ENCODE measurements around the gene ZBTB4. TPM values are rescaled to one million over a fixed set of nuclear protein-coding genes. Genes with fewer than 3 reads are reported as not detected.

The ZBTB4 gene
- total RNA-seq, 1 donor from 2014 or later, result 31.2 TPM

- TF ChIP-seq EZH2 (IDR thresholded peaks at IDR 0.05; ENCODE audit: insufficient read depth, low read length), result no peak
- no peak for TF ChIP-seq CTCF (IDR thresholded peaks at IDR 0.05; ENCODE audit: insufficient read depth, low read depth, low read length)
- no peaks in the 10 kb centered on the region for H3K9me3 Mint-ChIP-seq (ENCODE audit: unreplicated experiment)
- H3K4me1 Mint-ChIP-seq (ENCODE audit: low read depth, unreplicated experiment), result peaks cover 1% of the 10 kb centered on the region
- H4K20me1 ChIP-seq (ENCODE audit: insufficient read depth, low read length), result peaks cover 45% of the 10 kb centered on the region
- H3K4me3 ChIP-seq (ENCODE audit: insufficient read depth, low read depth, low read length), result no peak overlapping the region
- no peak overlapping the region for H2AFZ ChIP-seq (ENCODE audit: low read depth, low read length)
- peaks cover 26% of the 10 kb centered on the region for H3K36me3 Mint-ChIP-seq (ENCODE audit: low read depth, unreplicated experiment)
- no peaks in the 10 kb centered on the region for H3K4me1 ChIP-seq (ENCODE audit: insufficient read depth, low read length)
- peaks cover 8% of the 10 kb centered on the region for H3K79me2 ChIP-seq (ENCODE audit: insufficient read depth, low read length)
- no peak overlapping the region for H3K27ac Mint-ChIP-seq (ENCODE audit: unreplicated experiment)
- DNase-seq (ENCODE audit: low read depth) (no peak), FAIRE-seq (no peak)
- no peak overlapping the region for H3K9ac ChIP-seq (ENCODE audit: low read length)
- no peaks in the 10 kb centered on the region for H3K27me3 Mint-ChIP-seq (ENCODE audit: low read depth, unreplicated experiment)
- no peaks in the 10 kb centered on the region for H3K9me3 ChIP-seq (ENCODE audit: insufficient read depth, low read depth, low read length)
- peaks cover 48% of the 10 kb centered on the region for H3K36me3 ChIP-seq (ENCODE audit: insufficient read depth, low read length)
- H3K4me2 ChIP-seq (ENCODE audit: low read length), result no peak overlapping the region
- no peaks in the 10 kb centered on the region for H3K27me3 ChIP-seq (ENCODE audit: insufficient read depth, low read length)
- no peak overlapping the region for H3K4me3 Mint-ChIP-seq (ENCODE audit: unreplicated experiment)
- H3K27ac ChIP-seq (ENCODE audit: low read depth, low read length), result no peak overlapping the region
These were observed 30.5 kb upstream of the ZBTB4 start for GRCh38 chr17:7509937-7510336.

GRCh38 chr17:7508846-7509245 lies 29.4 kb upstream of the ZBTB4 start:
- no peaks in the 10 kb centered on the region for H3K9me3 Mint-ChIP-seq (ENCODE audit: unreplicated experiment)
- peaks cover 19% of the 10 kb centered on the region for H3K36me3 Mint-ChIP-seq (ENCODE audit: low read depth, unreplicated experiment)
- no peak overlapping the region for H3K27ac ChIP-seq (ENCODE audit: low read depth, low read length)
- H3K27me3 ChIP-seq (ENCODE audit: insufficient read depth, low read length), result no peaks in the 10 kb centered on the region
- H3K4me1 ChIP-seq (ENCODE audit: insufficient read depth, low read length), result no peaks in the 10 kb centered on the region
- no peak overlapping the region for H3K4me2 ChIP-seq (ENCODE audit: low read length)
- no peak overlapping the region for H2AFZ ChIP-seq (ENCODE audit: low read depth, low read length)
- H3K4me1 Mint-ChIP-seq (ENCODE audit: low read depth, unreplicated experiment), result peaks cover 1% of the 10 kb centered on the region
- TF ChIP-seq CTCF (IDR thresholded peaks at IDR 0.05; ENCODE audit: insufficient read depth, low read depth, low read length), result no peak
- TF ChIP-seq EZH2 (IDR thresholded peaks at IDR 0.05; ENCODE audit: insufficient read depth, low read length), result no peak
- H3K9me3 ChIP-seq (ENCODE audit: insufficient read depth, low read depth, low read length), result no peaks in the 10 kb centered on the region
- FAIRE-seq (no peak), DNase-seq (ENCODE audit: low read depth) (no peak)
- no peak overlapping the region for H3K4me3 ChIP-seq (ENCODE audit: insufficient read depth, low read depth, low read length)
- peaks cover 54% of the 10 kb centered on the region for H3K36me3 ChIP-seq (ENCODE audit: insufficient read depth, low read length)
- peaks cover 8% of the 10 kb centered on the region for H3K79me2 ChIP-seq (ENCODE audit: insufficient read depth, low read length)
- no peak overlapping the region for H3K27ac Mint-ChIP-seq (ENCODE audit: unreplicated experiment)
- H4K20me1 ChIP-seq (ENCODE audit: insufficient read depth, low read length), result peaks cover 47% of the 10 kb centered on the region
- H3K4me3 Mint-ChIP-seq (ENCODE audit: unreplicated experiment), result peak overlapping the region; percentile 27
- no peaks in the 10 kb centered on the region for H3K27me3 Mint-ChIP-seq (ENCODE audit: low read depth, unreplicated experiment)
- no peak overlapping the region for H3K9ac ChIP-seq (ENCODE audit: low read length)

- H3K4me3 Mint-ChIP-seq (ENCODE audit: unreplicated experiment), result no peak overlapping the region
- Histone ChIP-seq H3K79me2 (ENCODE audit: insufficient read depth, low read length) (peaks cover 8% of the 10 kb centered on the region), H3K27ac (ENCODE audit: low read depth, low read length) (no peak overlapping the region), H3K36me3 (ENCODE audit: insufficient read depth, low read length) (peaks cover 56% of the 10 kb centered on the region), H2AFZ (ENCODE audit: low read depth, low read length) (no peak overlapping the region), H3K9me3 (ENCODE audit: insufficient read depth, low read depth, low read length) (no peaks in the 10 kb centered on the region), H3K4me1 (ENCODE audit: insufficient read depth, low read length) (no peaks in the 10 kb centered on the region), H3K27me3 (ENCODE audit: insufficient read depth, low read length) (no peaks in the 10 kb centered on the region), H3K4me2 (ENCODE audit: low read length) (no peak overlapping the region), H4K20me1 (ENCODE audit: insufficient read depth, low read length) (peaks cover 47% of the 10 kb centered on the region), H3K9ac (ENCODE audit: low read length) (no peak overlapping the region), H3K4me3 (ENCODE audit: insufficient read depth, low read depth, low read length) (no peak overlapping the region)
- FAIRE-seq (no peak), DNase-seq (ENCODE audit: low read depth) (no peak)
- H3K27me3 Mint-ChIP-seq (ENCODE audit: low read depth, unreplicated experiment), result no peaks in the 10 kb centered on the region
- no peak overlapping the region for H3K27ac Mint-ChIP-seq (ENCODE audit: unreplicated experiment)
- peaks cover 23% of the 10 kb centered on the region for H3K36me3 Mint-ChIP-seq (ENCODE audit: low read depth, unreplicated experiment)
- H3K9me3 Mint-ChIP-seq (ENCODE audit: unreplicated experiment), result no peaks in the 10 kb centered on the region
- TF ChIP-seq EZH2 (IDR thresholded peaks at IDR 0.05; ENCODE audit: insufficient read depth, low read length) (no peak), CTCF (IDR thresholded peaks at IDR 0.05; ENCODE audit: insufficient read depth, low read depth, low read length) (no peak)
- peaks cover 1% of the 10 kb centered on the region for H3K4me1 Mint-ChIP-seq (ENCODE audit: low read depth, unreplicated experiment)
These were observed 28.7 kb upstream of the ZBTB4 start for GRCh38 chr17:7508145-7508544.
